ENCODE data around the gene TICAM2.

TICAM2 gene

DNA sequence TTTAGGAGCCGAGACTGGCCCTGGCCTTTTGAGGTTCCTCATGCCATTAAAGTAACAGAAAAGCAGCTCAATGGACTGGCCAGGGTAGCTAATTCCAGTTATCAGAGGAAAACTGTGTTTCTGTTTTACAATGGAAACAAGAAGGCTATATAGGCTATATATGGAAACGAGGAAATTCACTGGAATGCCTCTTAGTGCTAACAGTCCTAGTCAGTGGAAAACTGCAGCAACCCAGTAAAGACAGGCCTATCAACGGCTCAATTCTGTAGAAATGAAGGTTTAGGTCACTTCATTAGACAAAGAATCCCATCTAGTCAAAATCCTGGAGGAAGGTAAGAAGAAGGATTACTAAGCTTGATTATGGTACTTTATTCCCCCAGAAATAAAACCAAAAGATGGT, 3.2 kb upstream of the TICAM2 start:
- DNase-seq = no peak

DNA sequence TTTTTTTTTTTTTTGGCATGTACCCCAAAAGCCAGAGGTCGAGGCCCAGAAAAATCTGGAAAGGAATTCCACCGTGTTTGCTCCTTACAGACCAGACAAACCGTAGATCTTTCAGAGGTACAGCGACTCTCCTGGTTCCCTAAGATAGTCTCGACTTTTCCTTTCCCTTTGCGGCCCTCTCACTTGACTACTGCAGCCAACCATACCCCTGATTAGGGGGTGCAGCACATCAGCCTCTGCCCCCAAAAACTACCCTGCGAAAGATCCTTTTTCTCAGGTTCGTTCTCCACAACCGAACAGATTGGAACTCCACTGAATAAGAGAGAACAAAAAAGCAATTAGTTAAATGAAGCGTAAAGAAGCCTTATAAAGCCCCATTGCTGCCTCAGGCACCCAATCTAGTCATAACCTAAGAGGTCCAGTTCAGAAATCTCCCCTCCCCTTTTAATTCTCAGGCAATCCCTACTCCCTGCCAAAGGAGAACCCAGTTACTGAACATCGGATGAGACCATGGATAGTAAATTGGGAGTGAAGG, 379 bp upstream of the TICAM2 start:
- DNase-seq = no peak

DNA sequence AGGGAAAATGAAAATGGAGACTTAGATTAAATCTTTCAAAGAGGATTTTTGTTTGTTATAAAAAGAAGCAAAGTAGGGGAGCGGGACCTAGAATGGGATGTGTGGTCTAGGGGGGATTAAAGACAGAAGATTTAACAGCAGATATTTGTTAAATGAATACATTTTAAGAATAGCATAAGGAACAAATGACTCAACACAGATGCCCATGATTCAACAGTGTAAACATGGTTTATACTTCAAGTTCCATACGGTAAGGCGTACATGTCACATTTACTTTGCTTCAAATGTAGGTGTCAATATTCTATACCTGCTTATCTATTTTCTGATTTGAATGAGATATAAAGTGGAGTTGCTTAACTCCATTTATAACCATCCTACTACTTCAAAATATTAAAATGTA, 1.5 kb downstream of the TICAM2 start:
- no peak for DNase-seq

DNA sequence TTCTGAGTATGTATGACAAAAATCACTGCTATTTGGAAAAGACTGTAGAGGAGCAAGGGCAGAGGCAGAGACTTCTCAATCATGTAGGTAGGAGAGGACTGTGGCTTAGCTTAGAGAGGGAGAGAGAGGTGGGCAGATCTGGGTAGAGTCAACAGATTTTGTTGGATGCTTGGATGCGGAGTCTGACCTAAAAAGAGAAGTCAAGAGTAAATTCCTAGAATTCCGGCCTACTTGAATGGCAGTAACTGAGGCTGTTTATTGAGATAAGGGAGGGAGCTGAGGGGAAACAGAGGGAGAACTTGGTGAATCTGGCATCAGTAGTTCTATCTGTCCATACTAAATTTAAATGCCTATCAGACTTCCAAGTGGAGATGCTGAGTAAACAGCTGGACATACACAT, 2.4 kb downstream of the TICAM2 start:
- no peak for DNase-seq

DNA sequence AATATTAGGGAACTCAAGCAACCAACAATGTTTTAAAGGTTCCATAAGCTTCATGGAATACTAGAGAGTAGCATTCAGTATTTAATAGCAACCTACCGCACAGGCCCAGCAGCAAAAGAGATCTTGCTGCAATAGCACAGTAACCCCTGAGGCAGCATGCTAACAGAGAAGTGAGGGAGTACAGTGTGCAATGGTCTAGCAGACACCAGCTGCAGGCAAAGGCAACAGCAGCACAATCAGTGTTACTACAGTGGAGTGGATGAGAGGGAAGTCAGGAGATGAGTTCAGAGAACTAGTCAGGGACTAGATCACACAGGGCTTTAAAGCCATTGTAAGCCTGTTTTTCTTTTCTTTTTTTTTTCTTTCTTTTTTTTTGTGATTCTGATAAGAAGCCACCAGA, 2.8 kb downstream of the TICAM2 start:
- no peak for DNase-seq

DNA sequence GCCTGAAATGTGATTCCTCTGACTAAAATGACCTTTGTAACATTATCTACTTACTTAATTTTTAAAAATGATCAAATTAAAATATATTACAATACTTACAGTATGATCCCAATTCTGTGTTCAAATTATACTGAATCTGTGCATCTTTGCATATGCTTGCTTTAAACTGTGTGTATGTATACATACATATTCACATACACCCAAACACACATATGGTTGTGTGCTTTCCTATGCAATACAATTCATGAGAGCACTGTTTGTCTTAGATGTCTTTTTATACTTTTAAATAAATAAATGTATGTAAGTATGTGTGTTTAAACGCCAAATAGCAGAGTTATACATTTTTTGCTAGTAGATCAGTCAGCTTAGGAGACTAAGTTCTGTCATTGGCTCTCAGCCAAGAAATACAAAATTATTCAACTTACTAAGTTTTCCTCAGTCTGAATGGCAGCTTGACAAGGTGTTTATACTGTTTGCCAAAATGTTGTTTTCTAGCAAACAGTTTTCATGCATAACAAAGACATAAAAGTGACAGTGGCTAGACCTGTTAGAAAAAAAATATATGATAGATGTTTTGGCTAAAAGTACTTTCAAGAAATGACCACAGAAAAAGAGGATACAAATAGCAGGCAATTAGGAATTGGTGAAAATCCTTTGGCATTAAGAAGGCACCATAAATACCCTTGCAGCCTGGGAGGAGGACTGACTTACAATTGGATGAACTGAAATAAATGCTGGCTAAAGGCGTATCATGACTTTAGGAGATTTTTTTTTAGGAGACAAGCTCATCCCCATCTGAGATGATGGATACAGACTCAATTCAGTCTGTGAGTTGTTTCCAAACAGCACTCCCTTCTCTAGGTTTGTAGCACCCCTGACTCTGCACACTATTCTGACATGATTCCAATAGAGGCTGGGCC, 7.9 kb downstream of the TICAM2 start:
- DNase-seq = no peak

DNA sequence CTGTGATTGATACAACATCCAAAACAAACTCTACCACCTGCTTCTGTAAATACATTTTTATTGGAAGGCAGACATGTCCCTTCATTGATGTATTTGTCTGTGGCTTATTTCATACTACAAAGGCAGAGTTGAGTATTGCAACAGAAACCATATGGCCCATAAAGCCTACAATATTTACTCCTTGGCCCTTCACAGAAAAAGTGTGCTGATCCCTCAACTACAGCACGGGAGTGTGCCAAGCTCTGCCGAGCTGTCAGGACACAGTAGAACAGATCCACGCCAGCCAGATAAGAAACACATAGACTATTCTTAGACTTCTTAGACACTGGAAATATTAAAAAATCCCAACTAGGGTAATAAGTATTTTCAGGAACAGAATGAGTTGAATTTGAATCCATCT, 13.2 kb downstream of the TICAM2 start:
- DNase-seq = no peak

DNA sequence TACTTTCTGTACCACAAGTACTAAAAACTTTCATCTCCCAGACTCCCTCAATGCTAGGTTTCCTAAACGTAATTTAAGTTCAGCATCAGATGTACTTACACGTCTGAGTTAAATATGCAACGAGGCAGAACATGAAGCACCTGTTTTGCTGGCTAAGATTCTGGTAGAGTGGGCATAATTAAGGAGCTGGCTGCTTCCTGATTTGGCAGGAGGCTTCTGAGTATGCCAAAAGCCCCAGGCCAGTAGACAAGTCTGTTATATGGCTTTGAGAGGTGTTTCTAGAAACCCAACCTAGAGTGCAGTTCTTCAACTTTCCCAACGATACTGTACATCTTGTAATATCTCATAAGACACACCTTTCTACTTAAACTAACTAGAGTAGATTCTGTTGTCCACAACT, 13.6 kb downstream of the TICAM2 start:
- DNase-seq = no peak

DNA sequence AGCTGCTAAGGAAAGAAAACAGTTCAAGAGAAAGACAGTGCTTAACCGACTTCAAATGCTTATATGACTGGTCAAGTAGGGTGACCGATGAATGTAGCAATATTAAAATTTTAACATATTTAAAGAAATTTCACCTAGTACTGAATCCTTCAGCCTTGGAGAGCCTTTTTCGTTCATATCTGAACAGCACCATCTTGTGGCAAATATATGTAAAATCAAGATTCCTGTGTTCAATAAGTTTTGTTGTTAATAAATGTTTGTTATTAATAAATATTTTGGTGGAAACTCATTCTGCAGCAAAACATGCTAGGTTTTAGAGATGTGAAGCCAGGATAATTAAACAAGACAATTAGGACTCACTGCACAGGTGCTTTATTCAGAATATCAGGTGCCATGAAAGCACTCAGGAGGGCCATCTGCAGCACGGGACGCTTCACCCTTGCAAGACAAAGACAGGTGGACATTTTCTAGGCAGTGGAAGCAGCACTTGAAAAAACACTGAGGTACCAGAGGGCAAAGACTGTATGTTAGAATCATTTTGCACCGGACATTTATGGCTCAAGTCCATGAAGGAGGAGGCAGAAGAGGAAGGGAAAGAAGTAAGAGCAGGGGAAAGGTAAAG, 15.6 kb downstream of the TICAM2 start:
- no peak for DNase-seq

DNA sequence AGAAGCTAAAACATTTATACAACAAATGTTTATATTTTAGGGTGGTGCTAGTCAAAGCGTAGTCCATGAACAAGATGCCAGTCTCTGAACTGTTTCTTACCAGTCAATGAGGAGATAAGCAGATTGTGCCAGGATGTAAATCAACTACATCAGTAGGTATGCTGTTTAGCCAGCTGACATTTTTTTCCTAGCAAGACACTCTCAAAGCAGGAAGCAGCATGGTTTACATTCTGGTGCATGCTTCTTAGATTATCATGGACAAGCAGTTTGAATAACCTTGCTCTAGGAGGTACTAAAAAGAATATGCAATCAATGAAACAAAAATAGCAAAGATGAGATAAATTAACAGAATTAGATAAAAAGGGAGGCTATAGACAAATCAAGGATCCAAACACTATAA, 17.0 kb downstream of the TICAM2 start:
- DNase-seq = no peak

DNA sequence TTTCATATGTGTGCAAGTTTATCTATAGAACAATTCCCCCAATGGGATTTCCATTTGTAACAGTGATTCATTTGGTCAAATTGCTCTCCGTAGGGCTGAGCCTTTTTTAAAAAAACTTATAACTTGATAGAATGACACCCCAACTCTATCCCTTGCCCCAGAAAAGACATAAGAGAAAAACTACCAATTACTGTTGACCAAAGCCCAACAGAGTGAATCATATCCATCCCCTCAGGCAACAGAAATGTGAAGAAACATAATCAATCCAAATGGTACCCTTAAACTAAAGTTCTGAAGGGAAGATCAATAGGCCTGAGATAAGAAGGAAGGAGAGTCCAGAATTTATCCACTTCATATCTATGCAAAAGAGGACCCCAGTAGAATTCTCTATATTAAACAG, 17.8 kb downstream of the TICAM2 start:
- no peak for DNase-seq

DNA sequence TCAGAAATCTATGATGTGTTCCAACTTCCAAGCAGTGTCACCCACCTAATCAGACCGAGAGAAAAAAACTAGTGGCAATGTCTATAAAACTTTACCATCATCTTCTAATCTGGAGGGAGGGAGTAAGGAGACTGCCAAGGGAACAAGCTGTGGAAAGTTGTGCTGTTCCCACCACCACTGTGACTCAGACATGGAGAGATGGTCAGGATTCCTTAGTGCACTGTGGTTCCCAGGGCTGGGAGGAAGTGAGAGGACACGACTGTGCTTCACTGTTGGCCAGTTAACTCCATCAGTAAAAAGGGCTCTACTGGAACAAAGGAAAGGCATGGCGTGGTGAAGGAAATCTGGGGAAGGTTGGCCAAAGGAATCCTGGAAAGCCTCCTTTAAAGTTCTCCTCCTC, 18.8 kb downstream of the TICAM2 start:
- no peak for DNase-seq

DNA sequence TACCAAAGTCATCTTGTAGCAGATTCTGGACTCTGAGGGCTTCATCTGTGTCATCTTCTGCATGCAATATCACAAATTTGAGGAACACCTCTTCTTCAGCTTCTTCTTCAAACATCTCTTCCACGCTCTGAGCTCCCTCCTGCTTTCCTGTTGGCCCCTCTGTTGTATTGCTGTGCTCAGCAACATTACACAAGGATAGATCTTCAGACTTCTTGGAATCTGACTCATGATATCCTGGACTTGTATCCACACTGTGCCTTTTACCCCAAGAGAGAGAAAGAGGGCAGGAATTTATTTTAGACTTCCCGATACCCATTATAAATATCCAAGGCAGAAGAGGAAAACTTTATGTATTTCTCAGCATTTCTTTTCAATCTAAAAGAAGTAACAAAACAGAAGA, 21.3 kb downstream of the TICAM2 start:
- no peak for DNase-seq

DNA sequence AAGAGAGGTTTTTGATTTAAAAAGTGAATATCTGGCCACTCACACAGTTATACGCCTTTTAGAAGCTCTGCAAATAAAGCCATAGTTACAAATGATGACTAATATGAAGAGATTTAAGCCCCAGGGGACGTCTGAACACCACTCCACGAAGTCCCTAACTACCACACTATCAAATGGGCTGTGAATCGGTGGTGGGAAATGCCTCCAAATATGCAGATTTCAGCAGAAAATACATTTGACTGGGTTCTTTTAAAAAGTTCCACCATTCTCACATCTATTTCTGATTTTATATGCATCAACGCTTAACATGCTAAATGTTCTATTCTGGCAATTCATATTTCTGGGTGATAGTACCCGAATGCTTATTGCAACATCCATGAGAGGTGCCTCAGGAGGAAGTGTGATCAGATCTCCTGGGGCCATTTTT, 22.5 kb downstream of the TICAM2 start:
- no peak for DNase-seq

DNA sequence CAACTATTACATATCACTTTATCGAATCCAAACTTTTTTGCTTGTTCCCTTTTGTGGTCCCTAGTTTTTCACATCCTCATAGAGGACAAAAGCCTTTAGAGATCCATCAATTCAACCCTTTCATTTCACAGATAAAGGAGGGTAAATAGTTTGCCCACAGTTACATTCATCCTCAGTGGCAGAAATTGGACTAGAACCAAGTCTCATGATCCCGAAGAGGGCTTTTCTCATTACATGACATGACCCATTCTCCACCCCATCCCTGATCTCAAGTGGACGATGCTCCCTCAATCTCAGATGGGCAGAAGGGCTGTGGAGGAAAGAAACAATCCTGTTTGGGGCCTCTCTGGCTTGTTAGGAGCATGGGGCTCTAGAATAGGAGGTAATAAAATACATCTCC, 23.1 kb downstream of the TICAM2 start:
- DNase-seq = no peak

DNA sequence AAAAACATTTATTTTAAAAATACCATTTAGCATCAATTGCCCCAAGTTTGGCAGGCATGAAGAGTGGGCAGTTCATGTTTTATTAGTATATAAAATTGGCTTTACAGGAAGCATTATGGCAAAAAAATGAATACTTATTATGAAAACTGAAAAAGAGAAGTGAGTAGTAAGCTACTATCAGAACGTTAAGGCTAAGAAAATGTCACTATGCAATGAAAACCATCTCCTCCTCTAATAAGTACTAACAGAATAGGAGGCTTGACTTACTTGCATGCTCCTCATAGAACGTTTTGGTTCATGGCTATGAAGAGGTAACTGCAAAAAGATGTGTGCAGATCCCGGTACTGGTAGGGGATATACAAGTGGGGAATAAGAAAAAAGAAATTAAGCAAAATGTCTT, 23.6 kb downstream of the TICAM2 start:
- DNase-seq = no peak

DNA sequence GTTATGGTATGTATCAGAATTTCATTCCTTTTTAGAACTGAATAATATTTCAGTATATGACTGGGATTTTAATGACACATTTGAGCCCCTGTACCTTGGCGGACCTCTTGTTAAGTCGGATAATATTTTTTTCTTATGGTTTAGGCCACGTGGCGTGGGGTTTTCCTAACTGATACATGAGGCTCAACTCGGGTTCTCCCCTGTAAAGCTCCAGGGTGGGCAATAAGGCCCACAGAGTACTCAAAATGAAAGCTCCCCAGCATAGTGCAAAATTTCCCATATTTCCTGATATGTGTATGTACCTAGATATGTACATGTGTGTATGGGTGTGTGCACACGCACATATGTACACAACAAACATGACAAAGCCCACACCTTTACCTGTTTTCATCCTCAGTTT, 24.5 kb downstream of the TICAM2 start:
- DNase-seq = no peak

DNA sequence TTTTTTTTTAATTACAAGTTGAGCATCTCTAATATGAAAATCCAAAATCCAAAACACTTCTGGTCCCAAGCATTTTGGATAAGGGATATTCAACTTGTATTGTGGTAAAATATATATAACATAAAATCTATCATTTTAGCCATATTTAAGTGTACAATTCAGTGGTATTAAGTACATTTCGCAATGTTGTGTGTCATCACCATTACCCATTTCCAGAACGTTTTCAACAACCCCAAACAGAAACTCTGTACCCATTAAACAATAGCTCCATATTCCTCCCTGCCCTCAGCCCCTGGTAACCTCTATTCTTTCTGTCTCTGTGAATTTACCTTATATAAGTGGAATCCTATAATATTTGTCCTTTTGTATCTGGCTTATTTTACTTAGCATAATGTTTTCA, 24.9 kb downstream of the TICAM2 start:
- DNase-seq = no peak

DNA sequence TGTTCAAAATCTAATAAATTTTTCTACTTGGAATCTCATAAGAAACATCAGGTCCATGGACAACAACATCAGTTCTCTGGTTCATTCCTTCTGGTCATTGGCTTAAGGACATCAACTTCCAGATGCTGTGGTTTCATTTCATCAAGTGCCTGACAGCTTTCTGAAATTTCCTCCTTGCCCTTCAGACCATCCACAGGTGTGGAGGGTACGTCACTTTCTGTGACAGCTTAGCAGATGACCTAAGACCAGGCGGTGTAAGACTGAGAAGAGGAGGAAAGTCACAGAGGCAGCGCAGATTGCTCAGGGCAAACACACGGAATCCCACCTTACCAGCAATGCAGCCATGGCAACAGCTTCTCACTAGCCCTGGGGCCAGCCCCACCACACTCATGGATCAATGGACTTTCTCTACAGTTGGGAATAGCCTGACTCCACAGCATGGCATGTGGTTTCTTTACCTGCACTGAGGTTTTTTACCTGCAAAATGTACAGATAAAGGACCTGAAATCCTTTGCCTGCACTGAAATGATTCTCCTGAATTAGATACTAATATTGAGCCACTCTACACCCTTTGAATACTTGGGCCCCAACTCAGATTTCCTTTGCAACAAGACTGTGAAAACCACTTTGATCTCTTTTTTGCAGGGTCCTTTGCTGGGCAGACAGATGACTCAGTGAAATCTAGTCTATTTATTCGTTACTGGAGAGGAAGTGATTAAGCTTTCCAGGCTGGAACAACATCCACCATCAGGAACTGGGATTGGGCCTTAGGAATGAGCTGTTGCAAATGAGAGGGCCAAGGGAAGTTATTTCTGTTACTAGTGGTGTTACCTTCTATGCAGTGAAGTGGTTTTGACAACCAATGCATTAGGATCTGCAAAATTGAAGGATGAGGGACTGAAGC, 26.9 kb downstream of the TICAM2 start:
- DNase-seq = no peak

DNA sequence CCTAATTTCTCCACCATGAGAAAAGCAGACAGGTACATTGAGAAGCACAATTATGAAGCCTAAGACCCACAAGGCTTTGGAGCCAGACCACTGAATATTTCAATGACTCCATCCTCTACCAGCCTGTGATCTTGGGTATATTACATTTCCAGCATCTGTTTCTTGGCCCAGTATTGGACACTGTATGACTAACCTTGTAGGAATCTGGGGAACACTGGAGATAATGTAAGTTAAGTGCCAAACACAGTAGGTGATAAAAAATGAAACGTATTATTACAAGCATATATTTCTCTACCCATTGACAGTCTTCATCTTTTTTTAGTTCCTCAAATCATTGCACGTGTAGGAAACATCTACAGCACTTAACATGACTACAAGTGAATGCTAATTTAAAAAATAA, 29.1 kb downstream of the TICAM2 start:
- DNase-seq = no peak

DNA sequence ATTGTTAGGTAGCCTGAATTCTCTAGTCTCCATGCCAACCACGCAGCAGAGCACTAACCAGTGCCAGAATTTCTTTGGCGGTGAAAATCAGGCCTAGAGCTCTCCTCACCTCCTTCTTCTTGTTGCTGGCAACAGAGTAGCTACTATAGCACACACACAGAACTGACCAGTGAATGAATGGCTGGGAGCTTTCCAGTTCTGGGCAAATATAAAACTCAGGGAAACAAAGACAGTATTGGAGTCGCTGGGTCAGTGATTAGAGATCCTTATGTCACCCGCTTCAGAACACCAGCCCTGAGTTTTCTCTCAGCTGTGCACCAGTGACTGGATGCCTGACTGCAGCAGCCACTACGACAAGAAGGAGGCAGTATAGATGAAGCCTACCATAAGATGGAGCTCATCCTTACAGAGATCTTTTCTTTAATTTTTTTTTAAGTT, 30.8 kb downstream of the TICAM2 start:
- DNase-seq = no peak

DNA sequence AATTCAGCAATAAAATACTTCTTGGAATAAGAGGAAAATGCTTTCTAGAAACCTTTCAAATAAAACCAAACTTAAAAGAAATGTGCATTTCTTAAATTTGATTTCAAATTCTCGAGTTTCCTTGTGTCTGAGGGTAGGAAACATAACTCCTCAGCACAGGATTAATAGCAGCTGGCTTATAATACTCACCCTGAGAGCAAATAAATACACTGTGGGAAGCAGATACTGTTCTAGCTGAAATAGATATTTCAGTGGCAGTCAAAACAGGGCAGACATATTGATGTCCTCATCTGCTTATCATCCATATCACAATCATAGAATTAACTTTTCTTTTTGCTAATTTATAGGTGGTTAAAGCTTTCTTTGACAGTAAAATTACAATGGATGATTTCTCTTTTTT, 33.6 kb downstream of the TICAM2 start:
- DNase-seq = no peak

DNA sequence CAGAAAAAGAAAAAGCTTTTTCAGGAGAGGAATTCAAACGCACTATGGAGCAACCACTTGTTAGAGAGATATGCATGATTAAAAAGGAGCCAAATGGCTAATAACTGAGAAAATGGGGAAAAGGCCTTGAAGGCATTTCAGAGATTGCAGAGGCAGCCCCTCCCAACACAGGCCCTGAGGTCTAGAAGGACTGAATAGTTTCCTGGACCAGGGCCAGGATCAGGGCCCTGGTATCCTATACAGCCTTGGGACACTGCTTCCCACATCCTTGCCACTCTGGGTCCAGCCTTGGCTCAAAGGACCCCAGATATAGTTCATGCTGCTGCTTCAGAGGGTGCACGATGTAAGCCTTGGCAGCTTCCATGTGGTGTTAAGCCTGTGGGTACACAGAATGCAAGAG, 37.0 kb downstream of the TICAM2 start:
- DNase-seq = no peak

Measured in stimulated activated CD4-positive, alpha-beta T cell treated with anti-CD3 and anti-CD28 coated beads, Interleukin-2, amount 100 ng/mL, for 24 hours (primary cell).